ENCODE data around the gene PEAK1.

- TF ChIP-seq CTCF (IDR thresholded peaks at IDR 0.05) (no peak), POLR2A (IDR thresholded peaks at IDR 0.05) (no peak)
Measured at GRCh38 chr15:77426377-77426776, 6.5 kb upstream of the PEAK1 start.
